ENCODE measurements around the gene TXNRD3. TPM values are rescaled to one million over a fixed set of nuclear protein-coding genes. Genes with fewer than 3 reads are reported as not detected.
"Not testable (repeated sequence)": the region's sequence is repeated elsewhere in the genome, so short reads cannot be mapped to it uniquely, and the experiment has no call there.

Gene TXNRD3
- total RNA-seq, 6 donors from 2014 or later = 7.6 to 14.4 (median 12.4) TPM

DNA sequence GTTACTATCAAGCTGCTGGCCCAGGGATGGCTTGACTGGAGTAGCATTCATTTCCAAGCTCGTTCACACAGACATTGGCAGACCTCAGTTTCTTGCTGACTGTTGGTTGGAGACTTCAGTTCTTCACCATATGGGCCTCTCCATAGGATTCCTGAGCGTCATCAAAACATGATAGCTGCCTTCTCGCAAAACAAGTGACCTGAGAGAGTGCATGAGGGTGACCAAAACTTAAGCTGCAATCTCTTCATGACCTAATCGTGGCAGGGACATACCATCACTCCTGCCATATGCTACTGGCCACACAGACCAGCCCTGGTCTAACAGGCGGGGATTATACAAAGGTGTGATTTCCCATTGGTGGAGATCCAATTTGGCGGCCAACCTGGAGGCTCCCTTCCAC lies 50.2 kb downstream of the TXNRD3 start:
- TF ChIP-seq, protein P1, sequence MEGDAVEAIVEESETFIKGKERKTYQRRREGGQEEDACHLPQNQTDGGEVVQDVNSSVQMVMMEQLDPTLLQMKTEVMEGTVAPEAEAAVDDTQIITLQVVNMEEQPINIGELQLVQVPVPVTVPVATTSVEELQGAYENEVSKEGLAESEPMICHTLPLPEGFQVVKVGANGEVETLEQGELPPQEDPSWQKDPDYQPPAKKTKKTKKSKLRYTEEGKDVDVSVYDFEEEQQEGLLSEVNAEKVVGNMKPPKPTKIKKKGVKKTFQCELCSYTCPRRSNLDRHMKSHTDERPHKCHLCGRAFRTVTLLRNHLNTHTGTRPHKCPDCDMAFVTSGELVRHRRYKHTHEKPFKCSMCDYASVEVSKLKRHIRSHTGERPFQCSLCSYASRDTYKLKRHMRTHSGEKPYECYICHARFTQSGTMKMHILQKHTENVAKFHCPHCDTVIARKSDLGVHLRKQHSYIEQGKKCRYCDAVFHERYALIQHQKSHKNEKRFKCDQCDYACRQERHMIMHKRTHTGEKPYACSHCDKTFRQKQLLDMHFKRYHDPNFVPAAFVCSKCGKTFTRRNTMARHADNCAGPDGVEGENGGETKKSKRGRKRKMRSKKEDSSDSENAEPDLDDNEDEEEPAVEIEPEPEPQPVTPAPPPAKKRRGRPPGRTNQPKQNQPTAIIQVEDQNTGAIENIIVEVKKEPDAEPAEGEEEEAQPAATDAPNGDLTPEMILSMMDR (IDR thresholded peaks at IDR 0.05) = no peak

DNA sequence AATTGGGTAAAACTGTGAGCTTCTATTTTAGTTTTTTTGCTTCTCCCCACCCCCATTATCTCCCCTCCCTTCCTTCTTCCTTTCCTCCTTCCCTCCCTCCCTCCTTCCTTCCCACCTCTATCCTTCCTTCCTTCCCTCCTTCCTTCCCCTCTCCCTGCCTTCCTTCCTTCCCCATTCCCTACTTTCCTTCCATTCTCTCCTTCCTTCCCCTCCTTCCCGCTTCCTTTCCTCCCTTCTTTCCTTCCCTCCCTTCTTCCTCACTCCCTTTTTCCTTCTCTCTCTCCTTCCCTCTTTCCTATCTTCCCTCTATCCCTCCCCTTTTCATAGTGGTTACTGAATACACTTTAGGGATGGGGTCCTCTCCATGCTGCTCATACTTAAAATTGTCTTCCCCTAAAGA lies 55.8 kb downstream of the TXNRD3 start:
- no peaks in the 10 kb centered on the region for H3K27me3 ChIP-seq
- WGBS, 2 donors = 0% methylated on average over 1 of the region's 1 CpG
- no peaks in the 10 kb centered on the region for H3K36me3 ChIP-seq
- H3K4me3 ChIP-seq = no peak overlapping the region
- no peaks in the 10 kb centered on the region for H3K4me1 ChIP-seq
- no peak overlapping the region for H3K27ac ChIP-seq
- DNase-seq = no peak
- no peaks in the 10 kb centered on the region for H3K9me3 ChIP-seq
- no peak for TF ChIP-seq POLR2A (IDR thresholded peaks at IDR 0.05)
- no peak for TF ChIP-seq POLR2AphosphoS5 (IDR thresholded peaks at IDR 0.05)
- TF ChIP-seq, protein P1 (IDR thresholded peaks at IDR 0.05) = no peak
- no peak for TF ChIP-seq EP300 (IDR thresholded peaks at IDR 0.05)
- no peak for ATAC-seq (ENCODE audit: low FRiP score in 2 of 2)

More for the DNA sequence above, 50.2 kb downstream of the TXNRD3 start:
- no peak for ATAC-seq (ENCODE audit: low FRiP score in 2 of 2)
- Histone ChIP-seq H3K36me3 (peaks cover 0 to 29% (median 12%) of the 10 kb centered on the region in 4 donors), H3K27me3 (no peaks in the 10 kb centered on the region), H3K9me3 (no peaks in the 10 kb centered on the region), H3K4me3 (no peak overlapping the region), H3K27ac (no peak overlapping the region), H3K4me1 (no peaks in the 10 kb centered on the region)
- 91 to 97% methylated on average over 6 of the region's 6 CpGs for WGBS, 2 donors
- DNase-seq = no peak

DNA sequence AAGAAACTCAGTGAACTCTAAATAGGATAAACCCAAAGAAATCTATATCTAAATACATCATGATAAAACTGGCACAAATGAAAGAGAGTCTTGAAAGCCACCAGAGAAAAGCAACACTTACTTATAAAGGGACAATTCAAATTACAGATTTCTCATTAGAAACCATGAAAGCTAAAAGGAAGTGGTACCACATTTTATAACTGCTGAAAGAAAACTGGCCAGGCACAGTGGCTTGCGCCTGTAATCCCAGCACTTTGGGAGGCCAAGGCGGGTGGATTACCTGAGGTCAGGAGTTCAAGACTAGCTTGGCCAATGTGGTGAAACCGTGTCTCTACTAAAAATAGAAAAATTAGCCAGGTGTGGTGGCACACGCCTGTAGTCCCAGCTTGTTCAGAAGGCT lies 59.4 kb downstream of the TXNRD3 start:
- not testable (repeated sequence) for DNase-seq
- 95 to 99% methylated on average over 4 of the region's 4 CpGs for WGBS, 2 donors

DNA sequence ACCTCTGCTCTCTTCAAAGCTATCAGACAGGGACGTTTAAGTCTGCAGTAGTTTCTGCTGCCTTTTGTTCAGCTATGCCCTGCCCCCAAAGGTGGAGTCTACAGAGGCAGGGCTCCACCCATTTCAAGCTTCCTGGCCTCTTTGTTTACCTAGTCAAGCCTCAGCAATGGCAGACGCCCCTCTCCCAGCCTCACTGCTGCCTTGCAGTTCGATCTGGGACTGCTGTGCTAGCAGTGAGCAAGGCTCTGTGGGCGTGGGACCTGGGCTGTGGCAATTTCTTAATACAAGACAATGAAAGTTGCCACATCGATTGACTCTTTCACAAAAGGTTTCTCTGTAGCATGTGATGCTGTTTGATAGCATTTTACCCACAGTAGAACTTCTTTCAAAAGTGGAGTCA lies 63.4 kb downstream of the TXNRD3 start:
- not testable (repeated sequence) for H3K27me3 ChIP-seq; ATAC-seq (ENCODE audit: low FRiP score in 2 of 2); H3K4me1 ChIP-seq; H3K4me3 ChIP-seq; H3K27ac ChIP-seq; DNase-seq; H3K36me3 ChIP-seq; H3K9me3 ChIP-seq
- 61 to 66% methylated on average over 4 to 5 of the region's 5 CpGs for WGBS, 2 donors

More for the DNA sequence above, 59.4 kb downstream of the TXNRD3 start:
- H3K27me3 ChIP-seq; H3K4me3 ChIP-seq; ATAC-seq (ENCODE audit: low FRiP score in 2 of 2); H3K36me3 ChIP-seq; H3K4me1 ChIP-seq; H3K27ac ChIP-seq; H3K9me3 ChIP-seq: not testable (repeated sequence)

DNA sequence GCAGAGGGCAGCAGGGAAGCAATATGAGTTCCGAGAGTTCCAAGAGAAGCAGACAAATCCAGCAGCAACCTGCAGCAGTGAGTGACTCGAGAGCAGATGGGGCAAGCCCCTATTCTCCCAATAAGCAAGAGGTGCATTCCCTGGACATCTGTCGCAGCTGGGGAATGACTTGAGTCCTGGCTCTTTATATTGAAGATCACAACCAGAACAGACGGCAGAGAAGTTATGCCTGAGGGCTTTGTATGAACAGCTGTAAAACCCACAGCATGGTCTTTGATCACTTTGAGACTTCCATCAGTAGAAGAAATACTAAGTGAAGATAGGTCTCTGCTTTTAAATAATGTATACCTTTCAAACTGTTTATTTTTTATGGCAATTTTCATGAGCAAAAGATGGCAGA lies 72.6 kb downstream of the TXNRD3 start:
- no peaks in the 10 kb centered on the region for H3K27me3 ChIP-seq
- no peak for DNase-seq
- H3K9me3 ChIP-seq = no peaks in the 10 kb centered on the region
- H3K27ac ChIP-seq = no peak overlapping the region
- H3K36me3 ChIP-seq = no peaks in the 10 kb centered on the region
- WGBS, 2 donors = 82 to 88% methylated on average over 4 of the region's 4 CpGs
- H3K4me1 ChIP-seq = no peaks in the 10 kb centered on the region
- no peak for ATAC-seq (ENCODE audit: low FRiP score in 2 of 2)
- no peak for TF ChIP-seq POLR2AphosphoS5 (IDR thresholded peaks at IDR 0.05)
- TF ChIP-seq, protein P1 (IDR thresholded peaks at IDR 0.05) = no peak
- TF ChIP-seq EP300 (IDR thresholded peaks at IDR 0.05) = no peak
- no peak for TF ChIP-seq POLR2A (IDR thresholded peaks at IDR 0.05)
- no peak overlapping the region for H3K4me3 ChIP-seq

DNA sequence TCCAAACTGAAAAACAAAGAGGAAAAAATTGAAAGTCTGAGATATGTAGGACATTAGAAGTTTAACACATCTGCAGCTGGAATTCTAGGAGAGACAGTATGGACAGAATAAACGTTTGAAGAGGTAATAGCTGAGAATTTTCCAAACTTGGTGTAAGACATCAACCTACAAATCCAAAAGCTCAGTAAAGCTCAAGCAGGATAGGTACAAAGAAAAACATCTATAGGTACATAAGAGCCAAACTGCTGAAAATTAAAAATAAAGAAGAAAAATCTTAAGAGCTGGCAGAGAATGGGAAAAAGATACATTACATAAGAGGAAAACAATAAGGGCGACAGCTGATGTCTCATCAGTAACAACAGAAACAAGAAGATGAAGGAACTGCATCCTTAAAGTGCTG lies 73.4 kb downstream of the TXNRD3 start:
- Histone ChIP-seq H3K27ac (no peak overlapping the region), H3K27me3 (no peaks in the 10 kb centered on the region), H3K4me3 (no peak overlapping the region), H3K9me3 (no peaks in the 10 kb centered on the region), H3K36me3 (no peaks in the 10 kb centered on the region), H3K4me1 (no peaks in the 10 kb centered on the region)
- no peak for ATAC-seq (ENCODE audit: low FRiP score in 2 of 2)
- DNase-seq = no peak
- TF ChIP-seq POLR2AphosphoS5 (IDR thresholded peaks at IDR 0.05) (no peak), EP300 (IDR thresholded peaks at IDR 0.05) (no peak), POLR2A (IDR thresholded peaks at IDR 0.05) (no peak)
- TF ChIP-seq, protein P1 (IDR thresholded peaks at IDR 0.05) = no peak
- WGBS, 2 donors = 78 to 88% methylated on average over 2 of the region's 2 CpGs

Measured in upper lobe of left lung (tissue), 6 donors.